Epithelial cell of proximal tubule (primary cell): Measurements from ENCODE around the gene MAP3K19. TPM values are rescaled to one million over a fixed set of nuclear protein-coding genes. Genes with fewer than 3 reads are reported as not detected.
"Not testable (repeated sequence)": the region's sequence is repeated elsewhere in the genome, so short reads cannot be mapped to it uniquely, and the experiment has no call there.

ENCODE experiments used
- DNase-seq: peaks from one replicate; pipeline ENCODE4 v3.0.0-alpha.2; 2011; ENCODE audit warnings: low read depth
- H3K4me3 ChIP-seq: 2 replicates; pipeline ENCODE4 v1.5.1; 2011; ENCODE audit warnings: low read depth, mild to moderate bottlenecking, low read length
- CTCF ChIP-seq: conservative IDR thresholded peaks from 2 replicates; pipeline ENCODE4 v1.5.1; 2012; ENCODE audit warnings: low read depth, mild to moderate bottlenecking, low read length
- total RNA-seq: library from RNA; depleted of rRNA; stranded (reverse); fragments of >200 nt; gene quantifications from 2 replicates; pipeline ENCODE4 v1.2.3, GENCODE V29; 2015

The MAP3K19 gene
- total RNA-seq, 1 donor from 2014 or later, result not detected

GRCh38 chr2:135052042-135052876 is 5.0 kb upstream of the MAP3K19 start, which contains the start of gene RAB3GAP1:
TSS of gene RAB3GAP1 (plus strand) at chr2:135052292. CDS start at chr2:135052308, 16 bp downstream.
- no peak for TF ChIP-seq CTCF
- peak; percentile 29 for DNase-seq
- peak within 1 kb of the TSS; percentile 94 for H3K4me3 ChIP-seq

DNA sequence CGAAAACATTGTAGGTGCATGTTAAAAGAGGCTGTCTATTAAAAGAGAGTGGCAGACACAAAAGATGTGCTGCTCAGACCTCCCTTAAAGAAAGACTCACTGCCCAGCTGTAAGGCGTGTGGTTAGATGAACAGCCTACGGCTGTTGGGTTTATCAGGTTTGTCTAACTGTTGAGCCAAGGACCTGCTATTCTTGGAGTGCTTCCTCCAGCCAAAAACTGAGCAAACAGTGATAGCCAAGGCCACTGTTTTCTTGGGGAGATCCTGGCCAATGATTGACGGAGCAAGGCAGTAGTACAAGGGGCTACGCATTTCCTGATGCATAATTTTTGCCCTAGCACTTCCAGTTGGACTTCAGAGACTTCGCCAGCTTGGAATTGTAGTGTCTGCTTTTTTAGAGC is 3.4 kb upstream of the MAP3K19 start:
- H3K4me3 ChIP-seq, result no peak overlapping the region
- no peak for TF ChIP-seq CTCF
- no peak for DNase-seq

- no peak for TF ChIP-seq CTCF
- no peak overlapping the region for H3K4me3 ChIP-seq
- no peak for DNase-seq
Observed at GRCh38 chr2:135050132-135050531, 2.9 kb upstream of the MAP3K19 start.

- TF ChIP-seq CTCF, result no peak
- H3K4me3 ChIP-seq, result no peak overlapping the region
Observed at GRCh38 chr2:135048122-135048521, 875 bp upstream of the MAP3K19 start.

DNA sequence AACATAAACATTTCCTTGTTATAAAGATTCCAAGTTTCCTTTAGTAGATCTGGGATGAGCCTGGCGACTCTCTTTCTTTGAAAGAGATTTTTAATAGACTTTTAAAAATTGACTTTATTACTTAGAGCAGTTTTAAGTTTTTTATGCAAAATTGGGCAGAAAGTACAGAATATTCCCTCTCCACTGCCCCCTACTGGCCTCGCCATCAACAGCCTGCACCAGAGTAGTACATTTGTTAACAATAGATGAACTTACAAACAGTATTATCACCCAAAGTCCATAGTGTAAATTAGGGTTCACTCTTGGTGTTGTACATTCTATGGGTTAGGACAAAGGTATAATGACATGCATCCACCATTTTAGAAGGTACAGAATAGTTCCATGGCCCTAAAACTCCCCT is 3.9 kb downstream of the MAP3K19 start:
- DNase-seq, result no peak
- peak; percentile 70 for TF ChIP-seq CTCF
- no peak overlapping the region for H3K4me3 ChIP-seq

More at GRCh38 chr2:135048122-135048521, 875 bp upstream of the MAP3K19 start:
- no peak for DNase-seq

DNA sequence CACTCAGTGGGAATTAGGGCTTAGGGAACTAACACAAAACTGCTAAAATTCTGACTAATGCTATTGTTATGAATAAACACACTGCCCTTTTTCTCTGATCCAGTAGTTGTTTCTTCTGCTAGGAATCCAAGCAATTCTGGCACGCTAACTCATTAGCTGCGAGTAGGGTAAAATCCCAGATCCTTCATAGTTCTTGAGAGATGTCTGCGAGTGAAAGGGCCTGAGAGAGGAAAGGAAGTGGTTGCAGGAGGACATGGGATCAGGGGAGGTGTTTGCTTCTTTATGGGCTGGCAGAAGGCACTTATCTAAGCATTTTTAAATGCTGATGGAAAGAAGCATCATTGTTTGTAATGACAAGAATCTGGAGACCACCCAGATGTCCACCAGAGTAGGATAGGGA is 9.4 kb downstream of the MAP3K19 start:
- TF ChIP-seq CTCF, result no peak
- DNase-seq, result no peak
- H3K4me3 ChIP-seq, result no peak overlapping the region

DNA sequence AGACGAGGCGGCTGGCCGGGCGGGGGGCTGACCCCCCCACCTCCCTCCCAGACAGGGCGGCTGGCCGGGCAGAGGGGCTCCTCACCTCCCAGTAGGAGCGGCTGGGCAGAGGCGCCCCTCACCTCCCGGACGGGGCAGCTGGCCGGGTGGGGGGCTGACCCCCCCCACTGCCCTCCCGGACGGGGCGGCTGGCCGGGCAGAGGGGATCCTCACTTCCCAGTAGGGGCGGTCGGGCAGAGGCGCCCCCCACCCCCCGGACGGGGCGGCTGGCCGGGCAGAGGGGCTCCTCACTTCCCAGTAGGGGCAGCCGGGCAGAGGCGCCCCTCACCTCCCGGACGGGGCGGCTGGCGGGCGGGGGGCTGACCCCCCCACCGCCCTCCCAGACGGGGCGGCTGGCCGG is 14.0 kb downstream of the MAP3K19 start:
- not testable (repeated sequence) for DNase-seq, H3K4me3 ChIP-seq
